Left lung (tissue), 10 donors: Measurements from ENCODE around the gene MEX3D. TPM values are rescaled to one million over a fixed set of nuclear protein-coding genes. Genes with fewer than 3 reads are reported as not detected.

ENCODE experiments used
- ATAC-seq: fragments of 200-7000 bp; cut with Tn5 transposase; one replicate; pipeline ENCODE4 v1.9.1; 2020; ENCODE audit warnings: moderate library complexity
- DNase-seq, 4 donors: peaks; one replicate each; pipeline ENCODE4 v3.0.0-alpha.2; 2013 to 2020
- H3K27ac ChIP-seq, 2 donors: fragments of 200-600 bp; sonication (generic) in 1 of 2; one replicate each; pipeline versions ENCODE4 v1.5.0 to v1.8.0; 2020 to 2021
- H3K27me3 ChIP-seq, 2 donors: fragments of 200-600 bp; sonication (generic) in 1 of 2; one replicate each; pipeline versions ENCODE4 v1.5.0 to v1.8.0; 2020 to 2021
- H3K36me3 ChIP-seq, 2 donors: fragments of 200-600 bp; sonication (generic) in 1 of 2; one replicate each; pipeline versions ENCODE4 v1.5.0 to v1.8.0; 2020 to 2021
- H3K4me1 ChIP-seq, 2 donors: fragments of 200-600 bp; one replicate each; pipeline ENCODE4 v1.8.0; 2021
- H3K4me3 ChIP-seq, 2 donors: fragments of 200-600 bp; sonication (generic) in 1 of 2; one replicate each; pipeline versions ENCODE4 v1.5.0 to v1.8.0; 2020 to 2021; ENCODE audit warnings: mild to moderate bottlenecking in 1 of 2
- H3K9me3 ChIP-seq, 2 donors: fragments of 200-600 bp; sonication (generic) in 1 of 2; one replicate each; pipeline versions ENCODE4 v1.5.0 to v1.8.0; 2020 to 2021
- CTCF ChIP-seq, 2 donors: fragments of 200-600 bp; sonication (generic) in 1 of 2; IDR thresholded peaks; one replicate each; pipeline versions ENCODE4 v1.5.0 to v1.8.0; 2021; ENCODE audit warnings: antibody characterized with exemption in 2 of 2
- intact Hi-C, 2 donors: fragments of 100-400 bp; cut with DNase I; formaldehyde crosslinking; loops; one replicate each; pipeline versions ENCODE4 v1.11.2 to v1.14.2; 2022
- polyA plus RNA-seq, 6 donors: library from polyadenylated mRNA; unstranded; fragments of 120-200 nt; gene quantifications; one replicate each; pipeline ENCODE4 v1.2.1, GENCODE V29; 2013; ENCODE audit not compliant: insufficient read length in 6 of 6
- total RNA-seq, 2 donors: library from RNA; stranded (reverse); fragmentation: NEBNext Ultra II Directional; extraction: Animal tissue kit (Norgen Biotek cat#: 25700); gene quantifications; one replicate each; pipeline ENCODE4 v1.2.1, GENCODE V29; 2021
- donor health status: DM: no; HTN: yes; CAD: no.
- donor health status: DM: no; HTN: no; CAD: no.

MEX3D gene
- total and polyA plus RNA-seq, 8 donors: 15.8 to 42.6 (median 26.3) TPM

GRCh38 chr19:1560286-1560882, 7.7 kb downstream of the MEX3D start:
- no peak overlapping the region for H3K4me3 ChIP-seq
- H3K4me1 ChIP-seq: no peaks in the 10 kb centered on the region
- DNase-seq (no peak), ATAC-seq (no peak)
- H3K27me3 ChIP-seq: no peaks in the 10 kb centered on the region
- H3K9me3 ChIP-seq: no peaks in the 10 kb centered on the region
- TF ChIP-seq CTCF (IDR thresholded peaks at IDR 0.05): no peak
- intact Hi-C loops: no loop called here
- H3K27ac ChIP-seq: no peak overlapping the region
- peaks cover 0 to 14% of the 10 kb centered on the region in 2 donors for H3K36me3 ChIP-seq

GRCh38 chr19:1558552-1558951, 9.6 kb downstream of the MEX3D start:
- intact Hi-C loops: no loop called here
- Histone ChIP-seq H3K4me3 (no peak overlapping the region), H3K4me1 (no peaks in the 10 kb centered on the region), H3K36me3 (peaks cover 0 to 18% of the 10 kb centered on the region in 2 donors), H3K9me3 (no peaks in the 10 kb centered on the region), H3K27ac (no peak overlapping the region), H3K27me3 (no peaks in the 10 kb centered on the region)
- no peak for DNase-seq
- no peak for ATAC-seq
- no peak for TF ChIP-seq CTCF (IDR thresholded peaks at IDR 0.05)

DNA sequence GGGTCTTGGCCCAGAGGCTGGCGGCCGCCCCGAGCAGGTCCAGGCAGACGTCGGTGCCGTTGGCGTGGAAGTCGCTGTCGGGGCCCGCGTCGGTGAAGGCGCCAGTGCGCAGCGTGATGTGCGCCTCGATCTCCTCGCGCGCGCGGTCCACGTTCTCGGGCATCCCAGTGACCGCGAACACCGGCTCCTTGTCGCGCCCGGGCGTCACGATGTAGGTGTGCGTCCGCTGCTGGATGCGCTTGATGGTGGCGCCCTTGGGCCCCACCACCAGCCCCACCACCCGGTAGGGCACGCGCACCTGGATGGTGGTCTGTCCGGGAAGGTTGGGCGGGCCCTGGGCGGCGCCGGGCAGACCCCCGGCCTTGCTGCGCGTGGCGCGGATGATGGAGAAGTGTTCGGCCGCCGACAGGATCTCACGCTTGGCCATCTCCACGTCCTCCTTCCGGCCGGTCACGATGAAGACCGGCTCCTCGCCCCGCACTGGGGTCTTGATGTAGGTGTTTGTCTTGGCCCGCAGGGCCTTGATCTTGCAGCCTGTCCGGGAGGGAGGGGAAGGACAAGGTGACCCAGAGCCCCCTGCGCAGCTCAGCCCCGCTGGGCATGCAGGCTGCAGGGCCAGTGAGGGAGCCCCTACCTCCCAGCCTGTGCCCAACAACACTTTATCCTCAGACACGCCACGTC, 11.6 kb downstream of the MEX3D start:
- TF ChIP-seq CTCF (IDR thresholded peaks at IDR 0.05): no peak
- no peaks in the 10 kb centered on the region for H3K27me3 ChIP-seq
- H3K4me1 ChIP-seq: no peaks in the 10 kb centered on the region
- no peak for DNase-seq
- peaks cover 0 to 18% of the 10 kb centered on the region in 2 donors for H3K36me3 ChIP-seq
- H3K27ac ChIP-seq: no peak overlapping the region
- no peaks in the 10 kb centered on the region for H3K9me3 ChIP-seq
- intact Hi-C loops: no loop called here
- ATAC-seq: no peak
- no peak overlapping the region for H3K4me3 ChIP-seq

GRCh38 chr19:1555487-1556389, 12.4 kb downstream of the MEX3D start:
- intact Hi-C loops: no loop called here
- DNase-seq: no peak

More at GRCh38 chr19:1555487-1556389, 12.4 kb downstream of the MEX3D start:
- TF ChIP-seq CTCF (IDR thresholded peaks at IDR 0.05): no peak
- Histone ChIP-seq H3K4me3 (no peak overlapping the region), H3K36me3 (peaks cover 0 to 18% of the 10 kb centered on the region in 2 donors), H3K27ac (no peak overlapping the region), H3K27me3 (no peaks in the 10 kb centered on the region), H3K4me1 (no peaks in the 10 kb centered on the region), H3K9me3 (no peaks in the 10 kb centered on the region)
- no peak for ATAC-seq
